Upper lobe of right lung (tissue), 1 donor: ENCODE data around the gene CTSH. TPM values are rescaled to one million over a fixed set of nuclear protein-coding genes. Genes with fewer than 3 reads are reported as not detected.

ENCODE experiments used
- ATAC-seq: fragments of 200-7000 bp; cut with Tn5 transposase; one replicate; pipeline ENCODE4 v1.9.1; 2020; ENCODE audit warnings: mild to moderate bottlenecking, moderate library complexity
- DNase-seq: peaks from one replicate; pipeline ENCODE4 v3.0.0-alpha.2; 2020
- H3K27ac ChIP-seq: fragments of 200-600 bp; one replicate; pipeline ENCODE4 v1.8.0; 2022
- H3K27me3 ChIP-seq: fragments of 200-600 bp; one replicate; pipeline ENCODE4 v1.8.0; 2022; ENCODE audit warnings: mild to moderate bottlenecking
- H3K36me3 ChIP-seq: fragments of 200-600 bp; one replicate; pipeline ENCODE4 v1.8.0; 2022
- H3K4me1 ChIP-seq: fragments of 200-600 bp; one replicate; pipeline ENCODE4 v1.8.0; 2022
- H3K4me3 ChIP-seq: fragments of 200-600 bp; one replicate; pipeline ENCODE4 v1.8.0; 2022; ENCODE audit warnings: mild to moderate bottlenecking
- H3K9me3 ChIP-seq: fragments of 200-600 bp; one replicate; pipeline ENCODE4 v1.8.0; 2022
- intact Hi-C: fragments of 100-400 bp; cut with DNase I; formaldehyde crosslinking; loops from one replicate; pipeline ENCODE4 v1.11.0; 2022
- total RNA-seq: library from RNA; stranded (reverse); fragmentation: NEBNext Ultra II Directional; extraction: Animal tissue kit (Norgen Biotek cat#: 25700); gene quantifications from one replicate; pipeline ENCODE4 v1.2.1, GENCODE V29; 2021
- TF ChIP-seq, protein P1 (sequence below): fragments of 200-600 bp; IDR thresholded peaks from one replicate; pipeline ENCODE4 v1.8.0; 2022; ENCODE audit warnings: antibody characterized with exemption
- donor health status: DM: no; HTN: yes; CAD: no; lungs with severe emphysema.

CTSH gene
- total RNA-seq, 1 donor from 2014 or later = 1,018 TPM

- H3K4me1 ChIP-seq = no peaks in the 10 kb centered on the region
- H3K27ac ChIP-seq = no peak overlapping the region
- TF ChIP-seq, protein P1, sequence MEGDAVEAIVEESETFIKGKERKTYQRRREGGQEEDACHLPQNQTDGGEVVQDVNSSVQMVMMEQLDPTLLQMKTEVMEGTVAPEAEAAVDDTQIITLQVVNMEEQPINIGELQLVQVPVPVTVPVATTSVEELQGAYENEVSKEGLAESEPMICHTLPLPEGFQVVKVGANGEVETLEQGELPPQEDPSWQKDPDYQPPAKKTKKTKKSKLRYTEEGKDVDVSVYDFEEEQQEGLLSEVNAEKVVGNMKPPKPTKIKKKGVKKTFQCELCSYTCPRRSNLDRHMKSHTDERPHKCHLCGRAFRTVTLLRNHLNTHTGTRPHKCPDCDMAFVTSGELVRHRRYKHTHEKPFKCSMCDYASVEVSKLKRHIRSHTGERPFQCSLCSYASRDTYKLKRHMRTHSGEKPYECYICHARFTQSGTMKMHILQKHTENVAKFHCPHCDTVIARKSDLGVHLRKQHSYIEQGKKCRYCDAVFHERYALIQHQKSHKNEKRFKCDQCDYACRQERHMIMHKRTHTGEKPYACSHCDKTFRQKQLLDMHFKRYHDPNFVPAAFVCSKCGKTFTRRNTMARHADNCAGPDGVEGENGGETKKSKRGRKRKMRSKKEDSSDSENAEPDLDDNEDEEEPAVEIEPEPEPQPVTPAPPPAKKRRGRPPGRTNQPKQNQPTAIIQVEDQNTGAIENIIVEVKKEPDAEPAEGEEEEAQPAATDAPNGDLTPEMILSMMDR = no peak
- ATAC-seq = no peak
- no peak overlapping the region for H3K4me3 ChIP-seq
- DNase-seq = no peak
- H3K36me3 ChIP-seq = no peaks in the 10 kb centered on the region
- intact Hi-C loops = no loop called here
- no peaks in the 10 kb centered on the region for H3K9me3 ChIP-seq
- no peaks in the 10 kb centered on the region for H3K27me3 ChIP-seq
These were observed 36.9 kb upstream of the CTSH start for GRCh38 chr15:78981532-78982313.

GRCh38 chr15:78979456-78980320 is 34.8 kb upstream of the CTSH start:
- no peak for DNase-seq
- Histone ChIP-seq H3K27ac (no peak overlapping the region), H3K4me3 (no peak overlapping the region), H3K4me1 (no peaks in the 10 kb centered on the region), H3K27me3 (no peaks in the 10 kb centered on the region), H3K9me3 (no peaks in the 10 kb centered on the region), H3K36me3 (no peaks in the 10 kb centered on the region)
- intact Hi-C loops = no loop called here
- peak; percentile 65 for ATAC-seq
- TF ChIP-seq, protein P1 = peak; percentile 71

GRCh38 chr15:78978601-78979179 is 33.8 kb upstream of the CTSH start:
- Histone ChIP-seq H3K9me3 (no peaks in the 10 kb centered on the region), H3K4me3 (no peak overlapping the region), H3K27me3 (no peaks in the 10 kb centered on the region), H3K36me3 (no peaks in the 10 kb centered on the region), H3K4me1 (no peaks in the 10 kb centered on the region), H3K27ac (no peak overlapping the region)
- ATAC-seq (no peak), DNase-seq (no peak)
- TF ChIP-seq, protein P1 = no peak
- intact Hi-C loops = no loop called here

- intact Hi-C loops = no loop called here
- Histone ChIP-seq H3K36me3 (no peaks in the 10 kb centered on the region), H3K9me3 (no peaks in the 10 kb centered on the region), H3K4me3 (no peak overlapping the region), H3K27ac (no peak overlapping the region), H3K4me1 (no peaks in the 10 kb centered on the region), H3K27me3 (no peaks in the 10 kb centered on the region)
- TF ChIP-seq, protein P1 = no peak
- no peak for ATAC-seq
- no peak for DNase-seq
These were observed 32.9 kb upstream of the CTSH start for GRCh38 chr15:78977591-78978347.

GRCh38 chr15:78977091-78977571 is 32.3 kb upstream of the CTSH start:
- H3K27ac ChIP-seq = peak overlapping the region; percentile 47
- H3K4me3 ChIP-seq = no peak overlapping the region
- TF ChIP-seq, protein P1 = no peak
- H3K36me3 ChIP-seq = no peaks in the 10 kb centered on the region
- DNase-seq = no peak
- no peaks in the 10 kb centered on the region for H3K27me3 ChIP-seq
- no peaks in the 10 kb centered on the region for H3K4me1 ChIP-seq
- H3K9me3 ChIP-seq = no peaks in the 10 kb centered on the region
- peak; percentile 60 for ATAC-seq
- intact Hi-C loops = no loop called here
